ENCODE measurements around the gene CPVL.

Gene CPVL

GRCh38 chr7:28964056-28964455 is 182.3 kb downstream of the CPVL start:
- Histone ChIP-seq H4K20me1 (ENCODE audit: control insufficient read depth, insufficient read depth, low read depth, low read length) (no peaks in the 10 kb centered on the region), H3K27ac (ENCODE audit: low read depth, low read length) (no peak overlapping the region), H3K79me2 (ENCODE audit: control insufficient read depth, low read length) (no peaks in the 10 kb centered on the region), H3K4me1 (ENCODE audit: control insufficient read depth, low read length) (no peaks in the 10 kb centered on the region), H3F3A (ENCODE audit: control insufficient read depth, insufficient read depth) (no peaks in the 10 kb centered on the region), H3K4me3 (ENCODE audit: low read length) (no peak overlapping the region), H3K9me2 (replicated peaks; ENCODE audit: control insufficient read depth, low read length) (no peaks in the 10 kb centered on the region), H3K27me3 (ENCODE audit: control insufficient read depth, low read length) (peaks cover 8% of the 10 kb centered on the region), H3K9me3 (ENCODE audit: control insufficient read depth, insufficient read depth, low read length) (no peaks in the 10 kb centered on the region), H3K4me2 (ENCODE audit: low read length) (no peak overlapping the region), H3K36me3 (ENCODE audit: control insufficient read depth, low read length) (no peaks in the 10 kb centered on the region)
- TF ChIP-seq EZH2phosphoT487 (IDR thresholded peaks at IDR 0.05; ENCODE audit: borderline replicate concordance, low read length) (no peak), CTCF (IDR thresholded peaks at IDR 0.05; ENCODE audit: low read depth, low read length, poor library complexity, severe bottlenecking) (no peak)

DNA sequence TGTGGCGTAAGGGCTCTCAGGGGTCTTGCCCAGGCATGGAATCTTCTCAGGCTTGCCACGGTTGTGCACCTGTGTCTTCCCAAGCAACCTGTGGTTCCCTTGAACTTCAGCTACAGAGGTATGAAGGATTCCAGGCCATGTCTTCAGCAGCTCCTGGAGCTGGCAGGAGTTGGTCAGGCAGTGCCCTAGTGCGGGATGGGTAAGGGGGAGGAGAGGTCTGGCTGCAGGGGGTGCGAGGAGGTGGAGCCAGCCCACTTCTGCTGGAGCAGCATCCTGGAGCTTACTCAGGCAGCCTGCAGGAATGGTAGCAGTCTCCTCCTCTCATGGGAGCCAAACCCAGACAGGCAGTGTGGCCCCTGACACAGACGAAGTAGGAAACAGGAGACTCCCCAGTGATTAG is 184.4 kb downstream of the CPVL start:
- Histone ChIP-seq H3K27ac (ENCODE audit: low read depth, low read length) (no peak overlapping the region), H3F3A (ENCODE audit: control insufficient read depth, insufficient read depth) (no peaks in the 10 kb centered on the region), H3K9me3 (ENCODE audit: control insufficient read depth, insufficient read depth, low read length) (peaks cover 8% of the 10 kb centered on the region; the same call in 1 of the 2 replicates), H3K79me2 (ENCODE audit: control insufficient read depth, low read length) (no peaks in the 10 kb centered on the region), H4K20me1 (ENCODE audit: control insufficient read depth, insufficient read depth, low read depth, low read length) (no peaks in the 10 kb centered on the region), H3K36me3 (ENCODE audit: control insufficient read depth, low read length) (no peaks in the 10 kb centered on the region), H3K4me1 (ENCODE audit: control insufficient read depth, low read length) (no peaks in the 10 kb centered on the region), H3K27me3 (ENCODE audit: control insufficient read depth, low read length) (peaks cover 8% of the 10 kb centered on the region), H3K4me3 (ENCODE audit: low read length) (no peak overlapping the region), H3K9me2 (replicated peaks; ENCODE audit: control insufficient read depth, low read length) (no peaks in the 10 kb centered on the region), H3K4me2 (ENCODE audit: low read length) (no peak overlapping the region)
- TF ChIP-seq CTCF (IDR thresholded peaks at IDR 0.05; ENCODE audit: low read depth, low read length, poor library complexity, severe bottlenecking) (no peak), EZH2phosphoT487 (IDR thresholded peaks at IDR 0.05; ENCODE audit: borderline replicate concordance, low read length) (no peak)

- Histone ChIP-seq H3K36me3 (ENCODE audit: control insufficient read depth, low read length) (no peaks in the 10 kb centered on the region), H3F3A (ENCODE audit: control insufficient read depth, insufficient read depth) (no peaks in the 10 kb centered on the region), H3K4me3 (ENCODE audit: low read length) (no peak overlapping the region), H3K4me1 (ENCODE audit: control insufficient read depth, low read length) (no peaks in the 10 kb centered on the region), H3K27me3 (ENCODE audit: control insufficient read depth, low read length) (no peaks in the 10 kb centered on the region), H3K9me2 (replicated peaks; ENCODE audit: control insufficient read depth, low read length) (no peaks in the 10 kb centered on the region), H3K27ac (ENCODE audit: low read depth, low read length) (no peak overlapping the region), H3K9me3 (ENCODE audit: control insufficient read depth, insufficient read depth, low read length) (peaks cover 22% of the 10 kb centered on the region; the same call in 1 of the 2 replicates), H3K79me2 (ENCODE audit: control insufficient read depth, low read length) (no peaks in the 10 kb centered on the region), H4K20me1 (ENCODE audit: control insufficient read depth, insufficient read depth, low read depth, low read length) (no peaks in the 10 kb centered on the region), H3K4me2 (ENCODE audit: low read length) (no peak overlapping the region)
- no peak for TF ChIP-seq CTCF (IDR thresholded peaks at IDR 0.05; ENCODE audit: low read depth, low read length, poor library complexity, severe bottlenecking)
- no peak for TF ChIP-seq EZH2phosphoT487 (IDR thresholded peaks at IDR 0.05; ENCODE audit: borderline replicate concordance, low read length)
Measured at GRCh38 chr7:28960071-28960840, 186.1 kb downstream of the CPVL start.
